ENCODE results near the gene PCGF2.
A peak's percentile ranks its signal among the peaks of the same experiment; 100 is the strongest.

PCGF2 gene

GRCh38 chr17:38707678-38708351, 40.3 kb downstream of the PCGF2 start:
- TF ChIP-seq, protein P1, sequence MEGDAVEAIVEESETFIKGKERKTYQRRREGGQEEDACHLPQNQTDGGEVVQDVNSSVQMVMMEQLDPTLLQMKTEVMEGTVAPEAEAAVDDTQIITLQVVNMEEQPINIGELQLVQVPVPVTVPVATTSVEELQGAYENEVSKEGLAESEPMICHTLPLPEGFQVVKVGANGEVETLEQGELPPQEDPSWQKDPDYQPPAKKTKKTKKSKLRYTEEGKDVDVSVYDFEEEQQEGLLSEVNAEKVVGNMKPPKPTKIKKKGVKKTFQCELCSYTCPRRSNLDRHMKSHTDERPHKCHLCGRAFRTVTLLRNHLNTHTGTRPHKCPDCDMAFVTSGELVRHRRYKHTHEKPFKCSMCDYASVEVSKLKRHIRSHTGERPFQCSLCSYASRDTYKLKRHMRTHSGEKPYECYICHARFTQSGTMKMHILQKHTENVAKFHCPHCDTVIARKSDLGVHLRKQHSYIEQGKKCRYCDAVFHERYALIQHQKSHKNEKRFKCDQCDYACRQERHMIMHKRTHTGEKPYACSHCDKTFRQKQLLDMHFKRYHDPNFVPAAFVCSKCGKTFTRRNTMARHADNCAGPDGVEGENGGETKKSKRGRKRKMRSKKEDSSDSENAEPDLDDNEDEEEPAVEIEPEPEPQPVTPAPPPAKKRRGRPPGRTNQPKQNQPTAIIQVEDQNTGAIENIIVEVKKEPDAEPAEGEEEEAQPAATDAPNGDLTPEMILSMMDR (IDR thresholded peaks at IDR 0.05; ENCODE audit: low read depth, low read length), result no peak
- no peak overlapping the region for H3K4me3 ChIP-seq (ENCODE audit: low read depth, low read length)
- no peak for DNase-seq (ENCODE audit: low read depth, low spot score)
- in situ Hi-C loops (cut with HindIII; ENCODE audit: low sequenced_read_pairs), result no loop called here

DNA sequence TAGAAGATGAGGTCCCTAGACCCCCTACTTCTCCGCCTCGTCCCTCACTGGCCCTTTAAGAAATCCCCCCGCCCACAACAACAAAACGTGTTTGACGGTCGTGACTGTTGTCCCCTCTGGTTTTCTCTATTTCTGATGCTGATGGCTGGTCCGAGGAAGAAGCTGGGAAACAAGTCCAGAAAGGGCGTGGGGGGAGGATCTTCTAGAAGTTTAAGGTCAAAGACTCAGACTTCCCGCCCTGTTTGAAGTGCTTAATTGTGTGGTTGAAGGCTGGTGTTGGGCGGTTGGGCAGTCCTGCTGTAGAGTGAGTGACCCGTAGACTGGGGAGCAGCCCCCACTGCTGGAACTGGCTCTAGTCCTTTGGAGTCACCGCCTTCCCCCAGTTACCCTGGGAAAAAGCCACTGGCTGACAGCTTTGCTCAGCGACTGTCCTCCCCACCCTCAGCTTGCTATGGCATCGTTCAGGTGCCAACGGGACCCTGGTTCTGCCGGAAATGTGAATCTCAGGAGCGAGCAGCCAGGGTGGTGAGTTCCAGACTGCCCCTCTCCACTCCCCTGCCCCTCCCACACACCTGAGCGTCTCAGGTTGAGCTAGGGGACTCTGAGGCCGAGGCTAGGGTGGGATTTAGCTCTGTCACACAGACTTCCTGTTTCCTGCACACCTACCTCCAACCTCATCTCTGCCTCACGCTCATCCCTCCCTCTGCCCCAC, 41.5 kb downstream of the PCGF2 start:
- in situ Hi-C loops (cut with HindIII; ENCODE audit: low sequenced_read_pairs), result no loop called here
- DNase-seq (ENCODE audit: low read depth, low spot score), result no peak
- TF ChIP-seq, protein P1 (IDR thresholded peaks at IDR 0.05; ENCODE audit: low read depth, low read length), result no peak
- H3K4me3 ChIP-seq (ENCODE audit: low read depth, low read length), result peak overlapping the region; percentile 81

GRCh38 chr17:38705803-38706504, 42.2 kb downstream of the PCGF2 start:
- H3K4me3 ChIP-seq (ENCODE audit: low read depth, low read length), result peak overlapping the region; percentile 81
- in situ Hi-C loops (cut with HindIII; ENCODE audit: low sequenced_read_pairs), result no loop called here
- no peak for DNase-seq (ENCODE audit: low read depth, low spot score)
- TF ChIP-seq, protein P1 (IDR thresholded peaks at IDR 0.05; ENCODE audit: low read depth, low read length), result no peak

DNA sequence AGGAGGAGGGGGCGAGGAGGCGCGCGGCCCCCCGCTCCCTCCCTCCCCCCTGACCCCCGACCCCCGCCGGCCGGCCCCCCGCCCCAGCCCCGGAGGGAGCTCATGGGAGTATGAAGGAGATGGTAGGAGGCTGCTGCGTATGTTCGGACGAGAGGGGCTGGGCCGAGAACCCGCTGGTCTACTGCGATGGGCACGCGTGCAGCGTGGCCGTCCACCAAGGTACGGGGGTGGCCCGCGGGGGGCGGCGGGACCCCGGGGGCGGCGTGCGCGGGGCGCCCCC, 42.7 kb downstream of the PCGF2 start:
- TF ChIP-seq, protein P1 (IDR thresholded peaks at IDR 0.05; ENCODE audit: low read depth, low read length), result no peak
- in situ Hi-C loops (cut with HindIII; ENCODE audit: low sequenced_read_pairs), result no loop called here
- peak overlapping the region; percentile 81 for H3K4me3 ChIP-seq (ENCODE audit: low read depth, low read length)
- DNase-seq (ENCODE audit: low read depth, low spot score), result no peak

DNA sequence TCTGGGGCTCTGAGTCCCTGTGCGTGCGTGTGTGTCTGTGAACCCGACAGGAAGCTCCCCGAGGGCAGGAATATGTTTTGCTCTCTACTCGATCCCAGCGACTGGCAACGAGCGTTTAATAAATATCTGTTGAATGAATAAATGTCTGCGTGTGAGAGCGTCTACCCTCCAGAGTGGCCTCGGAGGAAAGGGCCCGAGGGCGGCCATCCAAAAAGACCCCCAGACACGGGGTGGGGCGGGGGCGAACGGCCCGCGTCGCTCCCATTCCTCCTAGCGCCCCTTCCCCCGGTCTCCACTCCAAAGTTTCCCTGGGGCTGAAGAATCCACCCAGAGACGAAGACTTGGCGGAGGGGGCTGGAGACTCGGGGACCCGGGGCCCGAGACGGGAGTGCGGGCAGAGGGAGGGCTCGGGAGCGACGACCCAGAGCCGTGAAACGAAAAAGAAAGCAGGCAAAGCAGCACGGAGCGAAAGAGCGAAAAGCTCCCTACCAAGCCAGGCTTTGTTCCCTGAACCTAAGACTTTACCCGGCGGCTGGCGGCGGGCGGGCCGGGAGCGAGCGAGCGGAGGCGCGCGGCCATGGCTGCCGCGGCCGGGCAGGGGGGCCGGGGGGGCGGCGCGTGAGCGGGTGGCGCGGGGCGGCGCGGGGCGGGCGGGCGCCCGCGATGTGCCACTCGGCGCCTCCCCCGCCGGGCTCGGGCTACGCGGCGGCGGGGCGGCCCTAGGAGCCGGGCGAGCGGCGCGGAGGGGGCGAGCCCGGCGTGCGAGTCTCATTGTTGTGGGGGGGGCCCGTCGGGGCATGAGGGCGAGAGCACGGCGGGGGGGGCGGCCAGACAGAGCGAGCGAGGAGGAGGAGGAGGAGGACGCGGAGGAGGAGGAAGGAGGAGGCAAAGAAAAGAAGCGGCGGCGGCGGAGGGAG, 43.3 kb downstream of the PCGF2 start, which contains the start of gene MLLT6:
Gene MLLT6, plus strand, starts transcription at position 668 of the 917 bp plus-strand sequence. CDS start 360 bp downstream, outside the sequence.
- in situ Hi-C loops (cut with HindIII; ENCODE audit: low sequenced_read_pairs), result no loop called here
- H3K4me3 ChIP-seq (ENCODE audit: low read depth, low read length), result peak within 1 kb of the TSS; percentile 81
- DNase-seq (ENCODE audit: low read depth, low spot score), result peak; percentile 72
- TF ChIP-seq, protein P1 (IDR thresholded peaks at IDR 0.05; ENCODE audit: low read depth, low read length), result no peak
